Nephron progenitor cell (in vitro differentiated cells): ENCODE measurements around the gene C6orf141.

ENCODE experiments used
- DNase-seq: peaks from one replicate; pipeline ENCODE4 v3.0.0; 2021
- H3K27ac Mint-ChIP-seq: 2 replicates; pipeline ENCODE4 v1.8.0; 2021; ENCODE audit warnings: mild to moderate bottlenecking, moderate library complexity, mixed read lengths
- H3K27me3 Mint-ChIP-seq: 2 replicates; pipeline ENCODE4 v1.8.0; 2021; ENCODE audit warnings: mild to moderate bottlenecking, low read depth, mixed read lengths; ENCODE audit not compliant: poor library complexity
- H3K36me3 Mint-ChIP-seq: 2 replicates; pipeline ENCODE4 v1.8.0; 2021; ENCODE audit warnings: low read depth, mixed read lengths
- H3K4me1 Mint-ChIP-seq: 2 replicates; pipeline ENCODE4 v1.8.0; 2021; ENCODE audit warnings: mixed read lengths
- H3K4me3 Mint-ChIP-seq: 2 replicates; pipeline ENCODE4 v1.8.0; 2021; ENCODE audit warnings: mild to moderate bottlenecking, moderate library complexity, mixed read lengths
- H3K9me3 Mint-ChIP-seq: 2 replicates; pipeline ENCODE4 v1.8.0; 2021; ENCODE audit warnings: mild to moderate bottlenecking, moderate library complexity, mixed read lengths
- CTCF ChIP-seq: fragments of 200-600 bp; sonication (generic); IDR thresholded peaks from 2 replicates; pipeline ENCODE4 v1.5.0; 2021; ENCODE audit warnings: antibody characterized with exemption

C6orf141 gene

DNA sequence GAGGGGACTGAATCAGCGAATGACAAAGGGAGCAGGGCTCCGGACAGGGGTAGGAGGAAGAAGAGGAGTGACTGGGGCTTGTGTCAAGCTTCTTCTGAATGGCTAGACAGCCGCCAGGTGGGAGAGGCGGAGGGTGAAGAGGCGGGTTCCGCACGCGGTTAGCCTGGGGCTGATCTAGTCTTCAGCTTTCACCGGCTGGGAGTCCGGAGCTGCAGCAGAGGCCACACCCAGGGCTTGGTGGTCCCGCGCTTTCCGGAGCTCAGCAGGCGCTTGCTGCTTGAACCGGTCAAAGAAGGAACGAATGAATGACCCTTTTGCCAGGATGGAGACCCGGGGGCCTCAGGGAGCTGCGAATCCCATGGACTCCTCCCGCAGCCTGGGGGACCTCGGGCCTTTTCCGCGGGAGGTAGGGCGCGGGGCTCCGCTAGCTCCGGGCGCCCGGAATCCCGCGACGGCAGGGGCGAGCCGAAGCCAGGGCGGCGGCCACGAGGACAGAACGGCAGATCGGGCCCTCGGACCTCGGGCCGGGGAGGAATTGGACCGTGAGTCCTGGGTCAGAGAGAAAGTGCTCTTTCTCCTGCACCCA is at the start of gene C6orf141:
TSS of gene C6orf141 (plus strand) at position 177 of the 586 bp plus-strand sequence. CDS start at position 302, 125 bp downstream.
- Mint-ChIP-seq H3K36me3 (no peaks in the 10 kb centered on the region), H3K4me3 (peak within 1 kb of the TSS; percentile 77), H3K9me3 (no peaks in the 10 kb centered on the region), H3K27me3 (peaks cover 50% of the 10 kb centered on the region), H3K27ac (no peak within 1 kb of the TSS), H3K4me1 (peaks cover 18% of the 10 kb centered on the region)
- TF ChIP-seq CTCF = no peak
- peak; percentile 55 for DNase-seq

DNA sequence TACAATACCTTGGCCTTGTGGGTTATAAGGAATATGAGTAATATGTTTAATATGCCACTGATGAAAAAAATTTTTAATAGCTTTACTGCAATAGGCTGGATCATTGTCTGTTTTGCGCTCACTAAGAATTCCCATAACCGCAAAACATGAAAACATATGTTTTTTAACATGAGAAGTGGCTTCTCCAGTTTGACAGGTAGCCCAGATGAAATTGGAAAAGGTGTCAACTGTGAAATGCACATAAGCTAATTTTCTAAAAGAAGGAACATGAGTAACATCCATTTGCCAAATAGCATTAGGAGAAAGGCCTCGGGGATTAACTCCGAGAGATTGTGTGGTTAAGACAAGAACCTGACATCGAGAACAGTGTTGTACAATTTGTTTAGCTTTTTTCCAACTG is 45.8 kb upstream of the C6orf141 start:
- H3K9me3 Mint-ChIP-seq = peaks cover 6% of the 10 kb centered on the region
- peaks cover 4% of the 10 kb centered on the region for H3K27me3 Mint-ChIP-seq
- DNase-seq = no peak
- H3K36me3 Mint-ChIP-seq = no peaks in the 10 kb centered on the region
- no peak overlapping the region for H3K27ac Mint-ChIP-seq
- H3K4me3 Mint-ChIP-seq = no peak overlapping the region
- TF ChIP-seq CTCF = no peak
- no peaks in the 10 kb centered on the region for H3K4me1 Mint-ChIP-seq

DNA sequence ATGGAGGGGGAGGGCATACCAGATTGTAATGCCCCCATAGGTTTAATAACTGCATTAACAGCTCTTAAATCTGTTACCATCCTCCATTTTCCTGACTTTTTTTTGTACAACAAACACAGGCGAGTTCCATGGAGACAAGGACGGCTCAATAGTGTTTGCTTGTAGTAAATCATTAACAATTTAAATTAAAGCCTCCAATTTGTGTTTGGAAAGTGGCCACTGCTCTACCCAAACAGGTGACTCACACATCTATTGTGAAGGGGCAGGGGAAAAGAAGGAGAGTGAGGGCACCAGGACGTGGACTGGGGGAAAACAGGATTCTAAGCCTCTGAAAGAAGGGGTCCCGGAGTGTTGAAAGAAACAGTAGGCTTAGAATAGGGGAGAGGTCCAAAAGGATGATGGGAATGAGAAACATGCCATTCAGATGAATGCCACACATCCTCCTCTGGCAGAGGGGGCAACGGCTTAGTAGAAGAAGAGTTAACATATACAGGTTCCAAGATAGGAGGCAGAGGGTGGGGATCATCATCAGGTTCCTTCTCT is 43.8 kb upstream of the C6orf141 start:
- no peak for TF ChIP-seq CTCF
- H3K36me3 Mint-ChIP-seq = no peaks in the 10 kb centered on the region
- H3K9me3 Mint-ChIP-seq = peaks cover 6% of the 10 kb centered on the region
- H3K27ac Mint-ChIP-seq = no peak overlapping the region
- H3K4me1 Mint-ChIP-seq = no peaks in the 10 kb centered on the region
- DNase-seq = no peak
- H3K27me3 Mint-ChIP-seq = peaks cover 4% of the 10 kb centered on the region
- H3K4me3 Mint-ChIP-seq = no peak overlapping the region

DNA sequence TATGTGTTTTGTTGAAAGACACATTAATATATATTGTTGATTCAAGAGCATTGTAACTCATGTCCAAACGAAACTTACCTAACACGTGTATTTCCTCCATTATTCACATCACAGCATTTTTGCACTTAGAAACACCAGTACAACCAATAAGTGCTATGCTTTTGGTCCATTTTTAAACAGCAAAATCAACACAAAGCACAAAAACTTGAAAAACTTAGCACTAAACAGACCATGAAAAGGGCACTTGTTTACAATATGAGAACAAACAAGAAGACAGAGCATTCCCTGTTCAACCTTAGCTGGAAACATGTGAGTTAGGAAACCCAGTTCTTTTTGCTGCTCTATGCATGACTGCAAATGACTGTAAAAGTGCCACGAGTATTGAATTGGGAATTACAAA is 41.1 kb upstream of the C6orf141 start:
- no peak overlapping the region for H3K4me3 Mint-ChIP-seq
- H3K4me1 Mint-ChIP-seq = no peaks in the 10 kb centered on the region
- DNase-seq = no peak
- H3K36me3 Mint-ChIP-seq = no peaks in the 10 kb centered on the region
- peaks cover 4% of the 10 kb centered on the region for H3K27me3 Mint-ChIP-seq
- H3K9me3 Mint-ChIP-seq = peaks cover 6% of the 10 kb centered on the region
- no peak for TF ChIP-seq CTCF
- H3K27ac Mint-ChIP-seq = no peak overlapping the region

GRCh38 chr6:49513153-49513989 is 37.1 kb upstream of the C6orf141 start:
- Mint-ChIP-seq H3K27me3 (no peaks in the 10 kb centered on the region), H3K36me3 (no peaks in the 10 kb centered on the region), H3K4me3 (no peak overlapping the region), H3K4me1 (no peaks in the 10 kb centered on the region), H3K27ac (no peak overlapping the region), H3K9me3 (no peaks in the 10 kb centered on the region)
- DNase-seq = no peak
- TF ChIP-seq CTCF = no peak
